NCI-H2227 treated with DMSO at 0.1 percent for 48 hours (cell line): ENCODE measurements around the gene SDR42E1.

Source experiments
- DNase-seq: peaks from one replicate; lab custom pipeline; 2025; lab: John Stamatoyannopoulos, UW

SDR42E1 gene

GRCh38 chr16:81939164-81940056, 71.9 kb downstream of the SDR42E1 start:
- DNase-seq: no peak
